Fibroblast of lung (primary cell): ENCODE measurements around the gene DDOST. TPM values are rescaled to one million over a fixed set of nuclear protein-coding genes. Genes with fewer than 3 reads are reported as not detected.

ENCODE experiments used
- DNase-seq, 2 donors: peaks; one replicate each; pipeline versions ENCODE4 v3.0.0 to v3.0.0-alpha.2; 2010; ENCODE audit warnings: low read depth in 2 of 2
- H2AFZ ChIP-seq: 2 replicates; pipeline ENCODE4 v1.5.1; 2012; ENCODE audit warnings: low read length, control low read depth, inconsistent platforms
- H3K27ac ChIP-seq: 2 replicates; pipeline ENCODE4 v1.5.1; 2011; ENCODE audit warnings: low read length, control low read depth; ENCODE audit not compliant: insufficient read depth
- H3K27me3 ChIP-seq: 2 replicates; pipeline ENCODE4 v1.5.1; 2011; ENCODE audit warnings: mild to moderate bottlenecking, low read length; ENCODE audit not compliant: control insufficient read depth, insufficient read depth
- H3K36me3 ChIP-seq: 2 replicates; pipeline ENCODE4 v1.5.1; 2011; ENCODE audit warnings: low read length; ENCODE audit not compliant: control insufficient read depth, insufficient read depth
- H3K4me1 ChIP-seq: 2 replicates; pipeline ENCODE4 v1.5.1; 2011; ENCODE audit warnings: low read length; ENCODE audit not compliant: control insufficient read depth, insufficient read depth; ENCODE audit errors: extremely low read depth
- H3K4me2 ChIP-seq: 2 replicates; pipeline ENCODE4 v1.5.1; 2011; ENCODE audit warnings: low read length, control low read depth; ENCODE audit not compliant: insufficient read depth; ENCODE audit errors: extremely low read depth
- H3K4me3 ChIP-seq, 4 experiments: fragments of 200-600 bp in 1 of 4; sonication (generic) in 1 of 4; replicated peaks in 1 of 4; 2 replicates each; pipeline ENCODE4 v1.5.1; 2011 to 2016; ENCODE audit warnings: low read length in 4 of 4, low read depth in 3 of 4, mild to moderate bottlenecking in 3 of 4, control low read depth in 2 of 4, inconsistent platforms in 1 of 4, mixed read lengths in 1 of 4; ENCODE audit not compliant: insufficient read depth in 1 of 4; ENCODE audit errors: control extremely low read depth in 1 of 4
- H3K79me2 ChIP-seq: 2 replicates; pipeline ENCODE4 v1.5.1; 2012; ENCODE audit warnings: mild to moderate bottlenecking, low read length, inconsistent platforms; ENCODE audit not compliant: control insufficient read depth, insufficient read depth
- H3K9ac ChIP-seq: 2 replicates; pipeline ENCODE4 v1.5.1; 2011; ENCODE audit warnings: mild to moderate bottlenecking, low read length, control low read depth; ENCODE audit not compliant: insufficient read depth
- H3K9me3 ChIP-seq: 2 replicates; pipeline ENCODE4 v1.5.1; 2012; ENCODE audit warnings: low read depth, low read length; ENCODE audit not compliant: control insufficient read depth, insufficient read depth
- H4K20me1 ChIP-seq: 2 replicates; pipeline ENCODE4 v1.5.1; 2011; ENCODE audit warnings: low read length; ENCODE audit not compliant: control insufficient read depth, insufficient read depth; ENCODE audit errors: extremely low read depth
- CTCF ChIP-seq, 2 donors: IDR thresholded peaks in 1 of 2; conservative IDR thresholded peaks in 1 of 2; 1 replicate in 1 of 2; 2 replicates in 1 of 2; pipeline ENCODE4 v1.5.1; 2011 to 2012; ENCODE audit warnings: low read length in 2 of 2, control low read depth in 1 of 2, inconsistent platforms in 1 of 2, low read depth in 1 of 2, mild to moderate bottlenecking in 1 of 2
- EZH2 ChIP-seq: IDR thresholded peaks from 2 replicates; pipeline ENCODE4 v1.5.1; 2012; ENCODE audit warnings: low read length, control low read depth, mild to moderate bottlenecking; ENCODE audit errors: missing control alignments
- polyA plus RNA-seq, 2 donors: library from polyadenylated mRNA; depleted of rRNA in 1 of 2; stranded (reverse) in 1 of 2; unstranded in 1 of 2; fragments of >200 nt; gene quantifications; 2 replicates each; pipeline ENCODE4 v1.2.1, GENCODE V29; 2011 to 2012; ENCODE audit warnings: missing spikeins in 1 of 2
- total RNA-seq: library from RNA; depleted of rRNA; stranded (reverse); fragments of >200 nt; gene quantifications from 2 replicates; pipeline ENCODE4 v1.2.1, GENCODE V29; 2014

Gene DDOST
- total and polyA plus RNA-seq, 2 donors (not counting 1 experiment from before 2014, with no cell fraction given) = 319 to 372 TPM

- no peaks in the 10 kb centered on the region for H3K9me3 ChIP-seq
- TF ChIP-seq EZH2 = no peak
- no peak for TF ChIP-seq CTCF (conservative IDR thresholded peaks at IDR 0.05 in 1 of 2, IDR thresholded peaks at IDR 0.05 in 1 of 2; ENCODE audit: low read depth in 1 of 2, low read length in 2 of 2)
- no peaks in the 10 kb centered on the region for H4K20me1 ChIP-seq
- H2AFZ ChIP-seq = no peak overlapping the region
- no peaks in the 10 kb centered on the region for H3K27me3 ChIP-seq
- H3K4me3 ChIP-seq = no peak overlapping the region
- no peaks in the 10 kb centered on the region for H3K36me3 ChIP-seq
- H3K4me1 ChIP-seq = no peaks in the 10 kb centered on the region
- peak in 1 of 2 donors; percentile 17 for DNase-seq
- no peak overlapping the region for H3K9ac ChIP-seq
- H3K79me2 ChIP-seq = no peaks in the 10 kb centered on the region
- H3K4me2 ChIP-seq = no peak overlapping the region
- no peak overlapping the region for H3K27ac ChIP-seq
Measured at GRCh38 chr1:20705203-20705755, 44.1 kb upstream of the DDOST start.

- no peak for DNase-seq
- no peak overlapping the region for H3K9ac ChIP-seq
Measured at GRCh38 chr1:20704390-20705202, 43.4 kb upstream of the DDOST start.

More at GRCh38 chr1:20704390-20705202, 43.4 kb upstream of the DDOST start:
- no peak overlapping the region for H3K27ac ChIP-seq
- H3K4me1 ChIP-seq = no peaks in the 10 kb centered on the region
- H3K4me2 ChIP-seq = no peak overlapping the region
- H4K20me1 ChIP-seq = no peaks in the 10 kb centered on the region
- TF ChIP-seq EZH2 = no peak
- no peak for TF ChIP-seq CTCF (conservative IDR thresholded peaks at IDR 0.05 in 1 of 2, IDR thresholded peaks at IDR 0.05 in 1 of 2; ENCODE audit: low read depth in 1 of 2, low read length in 2 of 2)
- no peaks in the 10 kb centered on the region for H3K9me3 ChIP-seq
- H2AFZ ChIP-seq = no peak overlapping the region
- H3K79me2 ChIP-seq = no peaks in the 10 kb centered on the region
- H3K36me3 ChIP-seq = no peaks in the 10 kb centered on the region
- H3K27me3 ChIP-seq = no peaks in the 10 kb centered on the region
- no peak overlapping the region for H3K4me3 ChIP-seq
